Measurements from ENCODE around the gene LSM3.

The LSM3 gene

GRCh38 chr3:14201940-14202684, 23.5 kb downstream of the LSM3 start:
- no peak for DNase-seq

GRCh38 chr3:14202874-14203520, 24.4 kb downstream of the LSM3 start:
- DNase-seq: no peak

DNA sequence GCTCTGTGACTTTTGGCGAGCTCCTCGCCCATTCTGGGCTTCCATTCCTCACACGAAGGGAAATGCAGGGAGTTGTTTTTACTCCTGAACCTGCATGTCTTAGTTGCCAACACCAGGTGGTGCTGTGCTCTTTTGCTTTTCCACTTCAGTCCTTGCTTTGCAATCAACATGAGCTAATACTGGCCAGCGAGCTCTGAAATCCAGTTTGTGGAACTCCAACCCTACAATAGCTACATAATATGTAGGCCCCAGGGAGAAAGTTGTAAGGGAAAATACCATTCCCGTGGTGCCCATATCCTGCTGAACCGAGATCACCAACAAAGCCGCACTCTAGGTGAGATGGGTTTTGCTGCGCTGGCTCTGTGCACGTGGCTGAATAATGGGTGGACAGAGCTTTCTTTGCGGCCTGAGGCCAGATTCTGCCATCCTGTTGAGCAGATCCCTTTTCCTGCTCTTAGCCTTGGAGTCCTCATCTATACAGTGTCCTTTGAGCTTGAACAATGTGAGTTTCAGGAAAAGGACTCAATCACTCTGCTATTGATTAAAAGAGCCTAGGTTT, 25.0 kb downstream of the LSM3 start:
- DNase-seq: peak; percentile 23

GRCh38 chr3:14204515-14205284, 26.1 kb downstream of the LSM3 start:
- DNase-seq: no peak

DNA sequence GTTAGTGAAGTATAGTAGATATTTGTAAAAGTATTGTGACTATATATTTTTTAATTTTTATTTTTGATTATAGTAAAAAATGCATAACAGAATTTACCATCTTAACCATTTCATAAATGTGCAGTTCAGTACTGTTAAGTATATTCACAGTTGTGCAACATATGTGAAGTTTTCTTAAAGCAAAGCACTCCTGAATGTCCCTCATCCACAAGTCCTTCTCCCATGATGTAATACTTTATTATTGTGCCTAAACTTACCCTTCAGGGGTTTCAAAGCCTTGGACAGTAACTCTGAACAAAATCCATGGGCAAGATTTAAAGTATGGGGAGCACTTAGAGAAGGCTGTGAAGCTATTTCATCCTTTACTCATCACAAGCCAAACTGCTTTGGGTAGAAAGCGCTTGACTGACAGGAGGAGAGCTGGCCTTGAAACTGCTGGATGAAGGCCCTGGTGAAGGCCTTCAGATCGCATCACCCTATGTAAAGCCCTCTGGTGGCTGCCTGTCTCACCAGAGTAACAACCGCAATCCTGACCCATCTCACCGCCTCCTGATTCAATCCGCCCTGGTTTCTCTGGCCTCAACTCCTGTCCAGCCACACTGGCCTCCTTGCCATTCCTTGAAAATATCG, 28.0 kb downstream of the LSM3 start:
- DNase-seq: no peak

- DNase-seq: no peak
Observed at GRCh38 chr3:14208168-14208567, 29.6 kb downstream of the LSM3 start.

DNA sequence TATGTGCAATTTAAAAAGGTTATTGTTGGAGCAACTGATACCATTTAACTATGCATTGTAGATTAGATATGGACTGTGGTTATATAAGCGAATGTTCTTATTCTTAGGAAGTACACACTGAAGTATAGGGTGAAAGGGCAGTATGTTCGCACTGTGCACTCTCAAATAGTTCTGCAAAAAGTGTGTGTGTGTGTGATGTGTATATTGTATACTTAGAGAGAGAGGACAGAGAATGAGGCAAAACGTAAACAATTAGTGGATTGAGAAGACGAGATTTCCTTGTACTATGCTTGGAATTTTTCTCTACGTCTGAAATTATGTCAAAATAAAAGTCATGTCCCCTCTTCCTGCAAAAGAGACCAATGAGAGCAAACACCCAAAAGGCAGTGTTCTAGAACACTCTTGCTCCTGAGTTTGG, 30.4 kb downstream of the LSM3 start:
- DNase-seq: no peak

- no peak for DNase-seq
Observed at GRCh38 chr3:14209581-14210289, 31.1 kb downstream of the LSM3 start.

- DNase-seq: no peak
Observed at GRCh38 chr3:14210290-14210688, 31.7 kb downstream of the LSM3 start.

GRCh38 chr3:14210843-14211594, 32.4 kb downstream of the LSM3 start:
- DNase-seq: no peak

- no peak for DNase-seq
Observed at GRCh38 chr3:14211621-14212020, 33.0 kb downstream of the LSM3 start.

DNA sequence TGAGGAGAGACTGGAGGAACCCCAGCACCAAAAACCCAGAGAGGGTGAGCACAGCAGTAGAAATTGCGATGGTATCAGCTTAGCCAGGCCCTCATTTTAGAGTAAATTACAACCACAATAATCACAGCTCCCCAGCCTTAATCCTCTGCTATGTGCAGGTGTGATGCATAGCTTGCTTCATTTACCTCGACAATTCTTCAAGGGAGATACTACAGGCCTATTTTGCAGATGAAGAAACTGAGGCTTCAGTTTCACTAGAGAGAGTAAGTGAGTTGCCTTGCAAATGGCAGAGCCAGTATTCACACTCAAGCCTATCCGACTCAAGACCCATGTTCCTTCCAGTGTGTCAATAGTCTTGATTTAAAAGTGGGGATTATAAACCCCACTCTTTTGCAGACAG, 33.4 kb downstream of the LSM3 start:
- DNase-seq: no peak

- no peak for DNase-seq
Observed at GRCh38 chr3:14213066-14213774, 34.6 kb downstream of the LSM3 start.

DNA sequence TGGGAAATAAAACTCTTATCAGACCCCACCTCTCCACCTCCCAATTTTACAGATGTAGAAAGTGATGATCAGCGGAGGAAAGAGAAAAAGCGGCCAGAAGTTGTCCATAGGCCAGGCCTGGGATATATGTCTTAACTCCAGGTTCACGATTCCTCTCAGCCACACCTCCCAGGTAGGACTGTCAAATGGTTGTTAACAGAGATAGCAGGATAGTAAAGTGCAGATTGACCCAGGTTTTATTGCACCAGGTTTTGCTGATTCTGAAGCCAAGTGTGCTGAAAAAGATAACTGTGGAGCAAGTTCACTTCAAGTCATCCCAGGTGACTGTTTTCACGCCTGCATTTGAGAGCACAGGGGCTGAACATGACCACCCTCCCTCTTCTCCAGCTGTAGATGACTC, 36.1 kb downstream of the LSM3 start:
- no peak for DNase-seq

GRCh38 chr3:14216257-14217048, 37.8 kb downstream of the LSM3 start:
- DNase-seq: no peak

DNA sequence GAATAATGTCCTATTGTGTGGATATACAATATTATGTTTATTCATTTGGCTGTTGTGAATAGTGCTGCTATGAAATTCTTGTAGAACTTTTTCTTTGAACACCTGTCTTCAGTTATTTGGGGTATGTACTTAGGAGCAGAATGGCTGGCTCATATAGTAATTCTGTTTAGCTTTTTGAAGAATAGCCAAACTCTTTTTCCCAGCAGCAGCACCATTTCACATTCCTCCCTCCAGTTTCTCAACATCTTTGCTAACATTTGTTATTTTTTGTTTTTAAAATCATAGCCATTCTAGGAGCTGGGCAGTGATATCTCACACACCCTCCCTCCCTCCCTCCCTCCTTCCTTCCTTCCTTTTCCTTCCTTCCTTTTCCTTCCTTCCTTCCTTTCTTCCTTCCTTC, 39.7 kb downstream of the LSM3 start:
- DNase-seq: no peak

GRCh38 chr3:14220933-14221332, 42.3 kb downstream of the LSM3 start:
- DNase-seq: no peak

GRCh38 chr3:14221902-14222301, 43.3 kb downstream of the LSM3 start:
- DNase-seq: no peak

DNA sequence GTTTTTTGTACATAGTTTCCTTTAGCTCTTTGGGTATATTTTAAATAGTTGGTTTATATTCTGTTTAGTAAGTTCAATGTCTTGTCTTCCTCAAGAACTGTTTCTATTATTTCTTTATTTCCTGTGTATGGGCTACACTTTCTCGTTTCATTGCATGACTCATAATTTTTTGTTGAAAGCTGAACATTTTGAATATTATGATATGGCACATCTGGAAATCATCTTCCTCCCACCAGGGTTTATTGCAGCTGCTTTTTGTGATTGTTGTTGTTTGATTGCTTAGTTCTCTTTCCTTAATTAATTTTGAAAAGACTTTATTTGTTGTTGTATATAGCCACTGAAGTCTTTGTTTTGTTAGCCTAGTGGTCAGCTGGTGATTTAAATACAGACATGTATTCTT, 43.8 kb downstream of the LSM3 start:
- no peak for DNase-seq

Data from activated T-cell treated with anti-CD3 and anti-CD28 coated beads for 4 hours (primary cell).